ENCODE results near the gene TREM2. TPM values are rescaled to one million over a fixed set of nuclear protein-coding genes. Genes with fewer than 3 reads are reported as not detected.
"Not testable (repeated sequence)": the region's sequence is repeated elsewhere in the genome, so short reads cannot be mapped to it uniquely, and the experiment has no call there.

TREM2 gene
- total RNA-seq, 1 donor from 2014 or later = not detected

DNA sequence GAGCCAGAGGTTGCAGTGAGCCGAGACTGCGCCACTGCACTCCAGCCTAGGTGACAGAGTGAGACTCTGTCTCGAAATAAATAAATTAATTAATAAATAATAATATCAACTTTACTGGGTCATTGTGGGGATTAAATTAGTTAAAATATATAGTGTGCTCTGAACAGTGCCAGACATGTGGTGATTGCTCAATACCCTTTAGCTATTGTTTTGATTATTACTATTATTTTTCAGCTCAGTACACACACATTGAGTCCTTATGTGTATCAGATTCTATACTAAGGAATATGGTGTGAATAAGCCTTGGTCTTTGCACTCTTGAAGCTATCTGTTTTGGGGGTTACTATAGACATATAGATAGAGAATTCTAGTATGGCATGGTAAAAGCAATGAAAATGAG is 37.6 kb downstream of the TREM2 start:
- Mint-ChIP-seq H3K4me1 (ENCODE audit: unreplicated experiment) (no peaks in the 10 kb centered on the region), H3K4me3 (no peak overlapping the region), H3K27ac (no peak overlapping the region), H3K27me3 (no peaks in the 10 kb centered on the region), H3K9me3 (no peaks in the 10 kb centered on the region), H3K36me3 (peaks cover 11% of the 10 kb centered on the region)
- no peak for TF ChIP-seq CTCF (conservative IDR thresholded peaks at IDR 0.05)
- DNase-seq (ENCODE audit: extremely low spot score, unreplicated experiment) = no peak

GRCh38 chr6:41122918-41123317 is 40.0 kb downstream of the TREM2 start:
- DNase-seq (ENCODE audit: extremely low spot score, unreplicated experiment) = no peak
- Mint-ChIP-seq H3K27me3 (no peaks in the 10 kb centered on the region), H3K4me3 (no peak overlapping the region), H3K4me1 (ENCODE audit: unreplicated experiment) (no peaks in the 10 kb centered on the region), H3K27ac (no peak overlapping the region), H3K36me3 (peaks cover 11% of the 10 kb centered on the region), H3K9me3 (no peaks in the 10 kb centered on the region)
- TF ChIP-seq CTCF (conservative IDR thresholded peaks at IDR 0.05) = no peak

DNA sequence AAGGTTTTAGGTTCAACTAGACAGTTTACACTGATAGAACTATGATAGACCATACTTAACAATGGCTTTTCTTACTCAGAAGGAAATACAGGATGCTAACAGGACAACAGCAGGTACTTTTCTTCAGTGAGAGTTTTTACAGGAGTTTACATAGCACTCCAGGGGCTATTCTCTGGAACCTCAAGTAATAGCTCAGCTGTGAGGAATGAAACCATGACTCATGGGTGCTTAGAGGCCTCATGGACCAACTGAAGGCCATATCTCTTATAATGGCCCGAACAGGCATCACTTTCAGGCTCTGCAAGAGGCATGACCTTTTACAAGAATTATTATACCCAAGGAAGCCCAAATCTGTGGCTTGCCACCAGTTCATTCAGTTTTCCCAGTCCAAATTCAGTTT is 40.5 kb downstream of the TREM2 start:
- peaks cover 11% of the 10 kb centered on the region for H3K36me3 Mint-ChIP-seq
- H3K4me1 Mint-ChIP-seq (ENCODE audit: unreplicated experiment) = no peaks in the 10 kb centered on the region
- H3K27ac Mint-ChIP-seq = no peak overlapping the region
- no peak overlapping the region for H3K4me3 Mint-ChIP-seq
- H3K27me3 Mint-ChIP-seq = no peaks in the 10 kb centered on the region
- H3K9me3 Mint-ChIP-seq = no peaks in the 10 kb centered on the region
- no peak for DNase-seq (ENCODE audit: extremely low spot score, unreplicated experiment)
- TF ChIP-seq CTCF (conservative IDR thresholded peaks at IDR 0.05) = no peak

DNA sequence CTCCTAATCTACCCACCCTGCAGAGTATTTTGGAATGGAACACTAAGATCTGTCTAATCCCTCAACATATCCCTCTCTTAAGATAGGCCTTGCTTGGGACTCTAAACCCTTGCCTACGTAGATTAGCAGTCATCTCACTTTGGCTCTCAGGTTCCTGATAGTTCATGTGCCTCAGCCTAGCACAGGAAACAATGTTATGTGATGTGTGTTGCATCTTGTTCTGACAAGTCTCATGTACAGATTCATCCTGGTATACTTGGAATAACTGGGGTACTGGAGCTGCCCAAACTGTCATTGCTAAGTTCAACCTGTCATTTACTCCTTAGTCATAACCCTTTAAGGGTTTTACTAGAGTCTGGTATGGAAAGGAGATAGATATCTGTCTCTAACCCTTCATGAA is 42.9 kb downstream of the TREM2 start:
- no peak for DNase-seq (ENCODE audit: extremely low spot score, unreplicated experiment)
- no peaks in the 10 kb centered on the region for H3K27me3 Mint-ChIP-seq
- H3K4me3 Mint-ChIP-seq = no peak overlapping the region
- H3K4me1 Mint-ChIP-seq (ENCODE audit: unreplicated experiment) = no peaks in the 10 kb centered on the region
- no peak for TF ChIP-seq CTCF (conservative IDR thresholded peaks at IDR 0.05)
- no peak overlapping the region for H3K27ac Mint-ChIP-seq
- H3K36me3 Mint-ChIP-seq = peaks cover 11% of the 10 kb centered on the region
- no peaks in the 10 kb centered on the region for H3K9me3 Mint-ChIP-seq

DNA sequence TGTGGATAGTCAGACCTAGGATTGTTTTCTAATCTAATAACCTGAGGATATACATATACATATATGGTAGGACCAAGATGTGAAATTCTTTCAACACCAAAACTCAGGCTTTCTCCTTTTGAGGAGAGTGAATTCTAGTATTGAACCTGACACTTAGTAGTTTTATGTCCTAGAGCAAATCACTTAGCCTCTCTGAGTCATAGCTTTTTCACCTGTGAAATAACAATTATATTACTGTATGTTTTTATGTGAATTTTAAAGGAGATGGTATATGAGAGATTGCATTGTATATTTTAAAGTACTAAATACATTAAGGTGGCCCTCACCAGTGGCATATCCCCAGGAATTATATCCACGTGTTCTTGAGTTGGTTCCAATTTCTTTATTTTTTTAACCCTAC is 43.4 kb downstream of the TREM2 start:
- Mint-ChIP-seq H3K9me3 (no peaks in the 10 kb centered on the region), H3K27ac (no peak overlapping the region), H3K4me3 (no peak overlapping the region), H3K4me1 (ENCODE audit: unreplicated experiment) (no peaks in the 10 kb centered on the region), H3K36me3 (peaks cover 11% of the 10 kb centered on the region), H3K27me3 (no peaks in the 10 kb centered on the region)
- DNase-seq (ENCODE audit: extremely low spot score, unreplicated experiment) = no peak
- TF ChIP-seq CTCF (conservative IDR thresholded peaks at IDR 0.05) = no peak

DNA sequence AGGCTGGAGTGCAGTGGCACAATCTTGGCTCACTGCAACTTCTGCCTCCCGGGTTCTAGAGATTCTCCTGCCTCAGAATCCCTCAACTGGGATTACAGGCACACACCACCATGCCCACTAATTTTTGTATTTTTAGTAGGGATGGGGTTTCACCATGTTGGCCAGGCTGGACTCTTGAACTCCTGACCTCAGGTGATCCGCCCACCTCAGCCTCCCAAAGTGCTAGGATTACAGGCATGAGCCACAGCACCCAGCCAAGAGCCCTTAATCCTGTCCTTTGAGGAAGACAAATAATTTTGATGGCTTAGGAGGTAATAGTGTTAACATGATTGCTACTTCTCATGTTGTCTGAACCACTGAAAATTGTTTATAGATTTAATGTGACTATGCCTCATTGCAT is 47.9 kb downstream of the TREM2 start:
- H3K9me3 Mint-ChIP-seq; H3K4me1 Mint-ChIP-seq (ENCODE audit: unreplicated experiment); H3K36me3 Mint-ChIP-seq; H3K4me3 Mint-ChIP-seq; H3K27me3 Mint-ChIP-seq; H3K27ac Mint-ChIP-seq; DNase-seq (ENCODE audit: extremely low spot score, unreplicated experiment): not testable (repeated sequence)

Data from type B pancreatic cell (in vitro differentiated cells).